Hepatocyte (in vitro differentiated cells): ENCODE results near the gene BACH1. TPM values are rescaled to one million over a fixed set of nuclear protein-coding genes. Genes with fewer than 3 reads are reported as not detected.

Experiments
- DNase-seq: peaks from one replicate; pipeline ENCODE4 v3.0.0-alpha.2; 2016; ENCODE audit warnings: low spot score
- H2AFZ ChIP-seq: fragments of 200-600 bp; sonication (generic); 2 replicates; pipeline ENCODE4 v1.6.0; 2016; ENCODE audit warnings: antibody characterized with exemption, mild to moderate bottlenecking
- H3K27ac ChIP-seq: fragments of 200-600 bp; sonication (generic); 2 replicates; pipeline ENCODE4 v1.5.1; 2016; ENCODE audit warnings: mild to moderate bottlenecking
- H3K27me3 ChIP-seq: fragments of 200-600 bp; sonication (generic); 2 replicates; pipeline ENCODE4 v1.6.1; 2016
- H3K36me3 ChIP-seq: fragments of 200-600 bp; sonication (generic); replicated peaks from 2 replicates; pipeline ENCODE4 v1.5.1; 2016; ENCODE audit warnings: low read depth; ENCODE audit not compliant: insufficient read depth
- H3K4me1 ChIP-seq: fragments of 200-600 bp; sonication (generic); 2 replicates; pipeline ENCODE4 v1.5.1; 2016; ENCODE audit warnings: mild to moderate bottlenecking, moderate library complexity; ENCODE audit not compliant: insufficient read depth
- H3K4me2 ChIP-seq: fragments of 200-600 bp; sonication (generic); 2 replicates; pipeline ENCODE4 v1.6.0; 2016
- H3K4me3 ChIP-seq: fragments of 200-600 bp; sonication (generic); 2 replicates; pipeline ENCODE4 v1.5.1; 2016; ENCODE audit warnings: mild to moderate bottlenecking
- H3K79me2 ChIP-seq: fragments of 200-600 bp; sonication (generic); 2 replicates; pipeline ENCODE4 v1.6.0; 2017; ENCODE audit warnings: mild to moderate bottlenecking
- H3K9me2 ChIP-seq: fragments of 200-600 bp; sonication (generic); replicated peaks from 2 replicates; pipeline ENCODE4 v1.6.0; 2017; ENCODE audit warnings: mild to moderate bottlenecking; ENCODE audit not compliant: insufficient read depth
- H3K9me3 ChIP-seq: fragments of 200-600 bp; sonication (generic); 2 replicates; pipeline ENCODE4 v1.5.1; 2016; ENCODE audit warnings: low read depth, mild to moderate bottlenecking
- H4K20me1 ChIP-seq: fragments of 200-600 bp; sonication (generic); 2 replicates; pipeline ENCODE4 v1.6.0; 2016; ENCODE audit warnings: mild to moderate bottlenecking; ENCODE audit not compliant: insufficient read depth, poor library complexity, severe bottlenecking
- CTCF ChIP-seq: fragments of 200-600 bp; sonication (generic); IDR thresholded peaks from 2 replicates; pipeline ENCODE4 v1.5.1; 2016; ENCODE audit warnings: antibody characterized with exemption, mild to moderate bottlenecking; ENCODE audit not compliant: poor library complexity
- EZH2 ChIP-seq: fragments of 200-600 bp; sonication (generic); IDR thresholded peaks from 2 replicates; pipeline ENCODE4 v1.6.1; 2016; ENCODE audit warnings: antibody characterized with exemption, mild to moderate bottlenecking, borderline replicate concordance
- EZH2phosphoT487 ChIP-seq: fragments of 200-600 bp; sonication (generic); IDR thresholded peaks from one replicate; pipeline ENCODE4 v1.6.1; 2018; ENCODE audit warnings: antibody characterized with exemption, mild to moderate bottlenecking, low read depth, moderate library complexity; ENCODE audit not compliant: unreplicated experiment, severe bottlenecking
- WGBS: methylation state at CpG from one replicate; pipeline ENCODE4 v1.1.6; 2016; ENCODE audit warnings: low lambda C conversion rate; ENCODE audit errors: missing lambda C conversion rate; 5-methylcytosine and 5-hydroxymethylcytosine counted together
- polyA plus RNA-seq: library from polyadenylated mRNA; unstranded; fragments of >200 nt; fragmentation: Nextera tagmentation; extraction: Ambion mirVana; gene quantifications from 2 replicates; pipeline ENCODE4 v1.2.1, GENCODE V29; 2016
- total RNA-seq: library from RNA; depleted of rRNA; stranded (reverse); fragments of >200 nt; gene quantifications from 2 replicates; pipeline ENCODE4 v1.2.3, GENCODE V29; 2014

BACH1 gene
- total and polyA plus RNA-seq, 2 experiments from 2014 or later = 19.7 to 79.8 TPM

DNA sequence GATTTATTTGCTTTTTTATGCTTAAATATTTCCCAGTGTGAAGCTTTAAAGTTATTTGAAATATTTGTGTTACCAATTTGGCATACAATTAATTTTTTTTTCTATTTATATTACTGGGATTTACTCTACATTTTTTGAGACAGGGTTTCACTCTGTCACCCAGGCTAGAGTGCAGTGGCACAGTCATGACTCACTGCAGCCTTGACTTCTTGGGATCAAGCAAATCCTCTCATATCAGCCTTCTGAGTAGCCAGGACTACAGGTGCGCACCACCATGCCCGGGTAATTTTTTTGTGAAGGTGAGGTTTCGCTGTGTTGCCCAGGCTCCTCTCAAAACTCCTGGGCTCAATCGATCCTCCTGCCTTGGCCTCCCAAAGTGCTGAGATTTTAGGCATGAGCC lies 39.5 kb downstream of the BACH1 start:
- Histone ChIP-seq H3K4me2 (no peak overlapping the region), H3K9me2 (no peaks in the 10 kb centered on the region), H3K4me3 (no peak overlapping the region), H3K36me3 (no peaks in the 10 kb centered on the region), H2AFZ (no peak overlapping the region), H4K20me1 (peaks cover 26% of the 10 kb centered on the region), H3K79me2 (peaks cover 79% of the 10 kb centered on the region), H3K9me3 (no peaks in the 10 kb centered on the region), H3K4me1 (peaks cover 12% of the 10 kb centered on the region), H3K27me3 (no peaks in the 10 kb centered on the region), H3K27ac (no peak overlapping the region)
- DNase-seq = no peak
- TF ChIP-seq EZH2 (no peak), EZH2phosphoT487 (no peak), CTCF (no peak)
- WGBS = 96% methylated on average over 4 of the region's 4 CpGs

DNA sequence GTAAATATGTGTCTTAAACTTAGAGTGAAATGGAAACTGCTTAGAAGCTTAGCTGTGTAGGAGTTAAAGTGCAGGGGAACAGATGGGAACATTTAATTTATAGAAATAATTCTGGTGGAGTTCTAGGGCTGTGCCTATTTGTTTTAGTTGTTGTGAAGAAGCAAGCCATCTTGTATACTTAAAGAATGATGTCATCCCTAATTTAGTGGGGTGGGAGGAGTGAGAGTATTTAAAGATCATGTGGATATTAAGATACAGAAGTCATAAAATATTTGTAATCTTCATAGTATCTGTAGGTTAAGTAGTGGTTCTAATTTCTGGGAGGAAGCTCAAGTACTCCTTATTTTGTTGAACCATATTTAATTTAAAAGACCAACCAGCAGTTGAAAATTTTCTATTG lies 41.5 kb downstream of the BACH1 start:
- H3K79me2 ChIP-seq = peaks cover 72% of the 10 kb centered on the region

GRCh38 chr21:29342363-29342957 lies 43.7 kb downstream of the BACH1 start:
- no peaks in the 10 kb centered on the region for H3K27me3 ChIP-seq
- no peak overlapping the region for H3K4me3 ChIP-seq
- H3K9me3 ChIP-seq = no peaks in the 10 kb centered on the region
- 76% methylated on average over 9 of the region's 9 CpGs for WGBS
- H3K27ac ChIP-seq = peak overlapping the region; percentile 40
- H3K36me3 ChIP-seq = no peaks in the 10 kb centered on the region
- peaks cover 18% of the 10 kb centered on the region for H4K20me1 ChIP-seq
- peaks cover 59% of the 10 kb centered on the region for H3K79me2 ChIP-seq
- peak overlapping the region; percentile 45 for H3K4me2 ChIP-seq
- H3K4me1 ChIP-seq = peaks cover 14% of the 10 kb centered on the region
- TF ChIP-seq CTCF (no peak), EZH2phosphoT487 (no peak), EZH2 (no peak)
- DNase-seq = no peak
- no peaks in the 10 kb centered on the region for H3K9me2 ChIP-seq
- H2AFZ ChIP-seq = no peak overlapping the region

More for the DNA sequence above, 41.5 kb downstream of the BACH1 start:
- no peaks in the 10 kb centered on the region for H3K9me2 ChIP-seq
- TF ChIP-seq EZH2phosphoT487 (no peak), EZH2 (no peak), CTCF (no peak)
- no peak overlapping the region for H2AFZ ChIP-seq
- H3K27ac ChIP-seq = peak overlapping the region; percentile 21
- H3K36me3 ChIP-seq = no peaks in the 10 kb centered on the region
- no peaks in the 10 kb centered on the region for H3K27me3 ChIP-seq
- H3K4me3 ChIP-seq = no peak overlapping the region
- no peaks in the 10 kb centered on the region for H3K9me3 ChIP-seq
- DNase-seq = no peak
- H3K4me1 ChIP-seq = peaks cover 14% of the 10 kb centered on the region
- H3K4me2 ChIP-seq = no peak overlapping the region
- peaks cover 18% of the 10 kb centered on the region for H4K20me1 ChIP-seq

DNA sequence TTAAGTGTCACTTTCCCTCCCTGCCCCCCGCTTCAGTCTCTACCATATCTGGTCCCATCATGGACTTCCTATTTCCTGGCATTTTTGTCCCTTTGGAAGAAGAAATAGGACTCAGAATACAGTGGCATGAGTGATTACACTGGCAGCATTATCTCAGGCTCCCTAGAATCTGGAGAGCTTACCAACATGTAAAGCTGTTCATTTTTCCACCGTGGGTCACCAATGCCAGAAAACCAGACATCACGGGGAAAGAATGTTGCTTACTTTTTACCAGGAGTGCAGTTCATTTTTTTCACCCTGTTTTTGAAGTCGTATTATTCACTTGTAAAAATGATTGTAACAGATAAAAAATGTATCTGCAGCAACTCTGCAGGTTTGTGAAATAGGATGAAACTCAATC lies 44.8 kb downstream of the BACH1 start:
- no peaks in the 10 kb centered on the region for H3K36me3 ChIP-seq
- no peaks in the 10 kb centered on the region for H3K27me3 ChIP-seq
- H3K9me3 ChIP-seq = no peaks in the 10 kb centered on the region
- H3K9me2 ChIP-seq = no peaks in the 10 kb centered on the region
- peaks cover 17% of the 10 kb centered on the region for H3K4me1 ChIP-seq
- no peak overlapping the region for H3K4me3 ChIP-seq
- H3K27ac ChIP-seq = peak overlapping the region; percentile 40
- H3K4me2 ChIP-seq = no peak overlapping the region
- WGBS = 59% methylated on average over 4 of the region's 4 CpGs
- no peak for DNase-seq
- TF ChIP-seq EZH2 (no peak), CTCF (no peak), EZH2phosphoT487 (no peak)
- peaks cover 17% of the 10 kb centered on the region for H4K20me1 ChIP-seq
- H2AFZ ChIP-seq = no peak overlapping the region
- H3K79me2 ChIP-seq = peaks cover 50% of the 10 kb centered on the region
